HepG2 (cell line): ENCODE data around the gene C20orf202. TPM values are rescaled to one million over a fixed set of nuclear protein-coding genes. Genes with fewer than 3 reads are reported as not detected.

Experiments used
- CSRNP2 ChIP-seq: sonication (generic); formaldehyde crosslinking; conservative IDR thresholded peaks from 2 replicates; pipeline ENCODE4 v1.8.0; 2022; ENCODE audit warnings: low read depth, missing genetic modification reagents
- FOXC1 ChIP-seq: sonication (generic); formaldehyde crosslinking; IDR thresholded peaks from 2 replicates; pipeline ENCODE4 v1.8.0; 2022; ENCODE audit warnings: mild to moderate bottlenecking, missing genetic modification reagents, borderline replicate concordance
- PBX3 ChIP-seq: sonication (generic); formaldehyde crosslinking; IDR thresholded peaks from 2 replicates; pipeline ENCODE4 v1.8.1; 2023; ENCODE audit warnings: missing genetic modification reagents, inconsistent platforms, borderline replicate concordance
- PRPF4 ChIP-seq: fragments of 200-400 bp; formaldehyde crosslinking; IDR thresholded peaks from 2 replicates; pipeline ENCODE4 v1.6.1; 2016; ENCODE audit warnings: low read length, low read depth; ENCODE audit not compliant: poor library complexity, severe bottlenecking
- REXO4 ChIP-seq: sonication (generic); formaldehyde crosslinking; IDR thresholded peaks from 2 replicates; pipeline ENCODE4 v1.8.0; 2022; ENCODE audit warnings: missing genetic modification reagents, mild to moderate bottlenecking, borderline replicate concordance
- SSRP1 ChIP-seq: IDR thresholded peaks from 2 replicates; pipeline ENCODE4 v1.6.1; 2016; ENCODE audit warnings: control low read depth
- THAP11 ChIP-seq: IDR thresholded peaks from 2 replicates; pipeline ENCODE4 v1.6.1; 2016; ENCODE audit warnings: missing biosample characterization, missing genetic modification reagents
- ZBTB1 ChIP-seq: sonication (generic); formaldehyde crosslinking; IDR thresholded peaks from 2 replicates; pipeline ENCODE4 v1.4.0; 2020; ENCODE audit warnings: missing genetic modification reagents, borderline replicate concordance
- ZBTB7A ChIP-seq: sonication (generic); formaldehyde crosslinking; IDR thresholded peaks from 2 replicates; pipeline ENCODE4 v1.8.0; 2022; ENCODE audit warnings: mild to moderate bottlenecking, missing genetic modification reagents
- ZFP36L1 ChIP-seq: sonication (generic); formaldehyde crosslinking; IDR thresholded peaks from 2 replicates; pipeline ENCODE4 v1.8.0; 2022; ENCODE audit warnings: mild to moderate bottlenecking, missing genetic modification reagents, moderate library complexity
- ZNF615 ChIP-seq: sonication (generic); formaldehyde crosslinking; IDR thresholded peaks from 2 replicates; pipeline ENCODE4 v1.5.0; 2020; ENCODE audit warnings: mild to moderate bottlenecking, missing genetic modification reagents, borderline replicate concordance
- ZNF772 ChIP-seq: sonication (generic); formaldehyde crosslinking; IDR thresholded peaks from 2 replicates; pipeline ENCODE4 v1.5.0; 2020; ENCODE audit warnings: mild to moderate bottlenecking, missing genetic modification reagents
- polyA plus RNA-seq, 8 experiments: library from polyadenylated mRNA; depleted of rRNA in 3 of 8; stranded (reverse) in 7 of 8; unstranded in 1 of 8; fragments of >200 nt; fragmentation: Illumina TruSeq in 4 of 8; extraction: Trizol in 4 of 8; gene quantifications; 2 replicates each; pipeline versions ENCODE4 v1.2.1 to v1.2.3, GENCODE V29; 2011 to 2016; ENCODE audit warnings: low read depth in 4 of 8, missing spikeins in 1 of 8, mixed read lengths in 1 of 8; ENCODE audit not compliant: insufficient read depth in 1 of 8
- total RNA-seq, 5 experiments: library from RNA; depleted of rRNA; stranded (reverse); fragments of >200 nt; fragmentation: Illumina TruSeq; extraction: Trizol; gene quantifications; 2 replicates each; pipeline ENCODE4 v1.2.3, GENCODE V29; 2016; ENCODE audit warnings: low read depth in 1 of 5
- TF ChIP-seq, protein P1 (sequence below): IDR thresholded peaks from 2 replicates; pipeline ENCODE4 v1.6.1; 2016; ENCODE audit warnings: low read depth, missing genetic modification reagents, missing compliant biosample characterization
- TF ChIP-seq, protein P2 (sequence below): sonication (generic); formaldehyde crosslinking; IDR thresholded peaks from 2 replicates; pipeline ENCODE4 v1.5.1; 2020; ENCODE audit warnings: missing genetic modification reagents, mild to moderate bottlenecking, borderline replicate concordance
- TF ChIP-seq, protein P3 (sequence below): sonication (generic); formaldehyde crosslinking; IDR thresholded peaks from 2 replicates; pipeline ENCODE4 v1.4.0; 2020; ENCODE audit warnings: mild to moderate bottlenecking, missing genetic modification reagents

The C20orf202 gene
- total and polyA plus RNA-seq, 2 of the 13 experiments (the other 11 are each of a cell fraction or from before 2014, with no cell fraction given) = 0.20 to 1.2 TPM

DNA sequence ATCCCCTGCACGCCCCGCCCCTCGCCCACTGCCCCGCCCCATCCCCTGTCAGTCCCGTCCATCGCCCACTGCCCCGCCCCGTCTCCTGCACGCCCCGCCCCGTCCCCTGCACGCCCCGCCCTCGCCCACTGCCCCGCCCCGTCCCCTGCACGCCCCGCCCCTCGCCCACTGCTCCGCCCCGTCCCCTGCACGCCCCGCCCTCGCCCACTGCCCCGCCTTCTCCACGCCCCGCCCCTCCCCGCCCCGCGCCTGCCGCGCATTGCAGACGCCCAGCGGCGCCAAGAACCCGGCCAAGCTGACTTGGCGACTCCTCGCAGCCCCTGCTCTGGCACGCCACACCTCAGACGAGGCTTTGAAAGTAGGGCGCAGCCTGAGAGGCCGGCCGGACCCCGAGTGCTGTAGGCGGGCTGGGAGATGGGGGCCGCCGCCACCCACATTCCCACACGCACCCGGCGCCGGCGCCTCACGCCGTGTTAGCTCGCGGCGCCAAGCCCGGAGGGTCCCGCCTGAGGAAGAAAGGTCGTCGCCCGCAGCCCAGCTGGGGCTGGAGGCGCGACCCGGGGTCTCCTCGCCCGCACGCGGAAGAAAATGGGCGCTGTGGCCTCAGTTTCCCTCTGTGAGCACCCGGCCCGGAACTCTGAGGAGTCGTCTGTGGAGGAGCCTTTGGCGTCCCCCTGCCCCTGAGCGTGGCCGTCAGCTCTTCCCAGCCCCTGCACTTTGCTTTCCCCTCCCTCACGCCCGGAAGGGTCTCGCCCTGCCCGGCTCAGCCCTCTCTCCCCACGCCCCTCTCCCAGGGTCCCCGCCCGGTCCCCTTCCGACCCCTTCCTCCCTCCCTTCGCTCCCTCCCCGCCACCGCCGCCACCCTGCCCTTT, 22.8 kb downstream of the C20orf202 start, which contains the start of gene RAD21L1 (continued):
- no peak; the same call in 1 of the 2 replicates for TF ChIP-seq PBX3 (CRISPR knock-in tag)
- TF ChIP-seq ZBTB7A (CRISPR knock-in tag) = peak; percentile 65; the same call in 1 of the 2 replicates
- TF ChIP-seq, protein P1, sequence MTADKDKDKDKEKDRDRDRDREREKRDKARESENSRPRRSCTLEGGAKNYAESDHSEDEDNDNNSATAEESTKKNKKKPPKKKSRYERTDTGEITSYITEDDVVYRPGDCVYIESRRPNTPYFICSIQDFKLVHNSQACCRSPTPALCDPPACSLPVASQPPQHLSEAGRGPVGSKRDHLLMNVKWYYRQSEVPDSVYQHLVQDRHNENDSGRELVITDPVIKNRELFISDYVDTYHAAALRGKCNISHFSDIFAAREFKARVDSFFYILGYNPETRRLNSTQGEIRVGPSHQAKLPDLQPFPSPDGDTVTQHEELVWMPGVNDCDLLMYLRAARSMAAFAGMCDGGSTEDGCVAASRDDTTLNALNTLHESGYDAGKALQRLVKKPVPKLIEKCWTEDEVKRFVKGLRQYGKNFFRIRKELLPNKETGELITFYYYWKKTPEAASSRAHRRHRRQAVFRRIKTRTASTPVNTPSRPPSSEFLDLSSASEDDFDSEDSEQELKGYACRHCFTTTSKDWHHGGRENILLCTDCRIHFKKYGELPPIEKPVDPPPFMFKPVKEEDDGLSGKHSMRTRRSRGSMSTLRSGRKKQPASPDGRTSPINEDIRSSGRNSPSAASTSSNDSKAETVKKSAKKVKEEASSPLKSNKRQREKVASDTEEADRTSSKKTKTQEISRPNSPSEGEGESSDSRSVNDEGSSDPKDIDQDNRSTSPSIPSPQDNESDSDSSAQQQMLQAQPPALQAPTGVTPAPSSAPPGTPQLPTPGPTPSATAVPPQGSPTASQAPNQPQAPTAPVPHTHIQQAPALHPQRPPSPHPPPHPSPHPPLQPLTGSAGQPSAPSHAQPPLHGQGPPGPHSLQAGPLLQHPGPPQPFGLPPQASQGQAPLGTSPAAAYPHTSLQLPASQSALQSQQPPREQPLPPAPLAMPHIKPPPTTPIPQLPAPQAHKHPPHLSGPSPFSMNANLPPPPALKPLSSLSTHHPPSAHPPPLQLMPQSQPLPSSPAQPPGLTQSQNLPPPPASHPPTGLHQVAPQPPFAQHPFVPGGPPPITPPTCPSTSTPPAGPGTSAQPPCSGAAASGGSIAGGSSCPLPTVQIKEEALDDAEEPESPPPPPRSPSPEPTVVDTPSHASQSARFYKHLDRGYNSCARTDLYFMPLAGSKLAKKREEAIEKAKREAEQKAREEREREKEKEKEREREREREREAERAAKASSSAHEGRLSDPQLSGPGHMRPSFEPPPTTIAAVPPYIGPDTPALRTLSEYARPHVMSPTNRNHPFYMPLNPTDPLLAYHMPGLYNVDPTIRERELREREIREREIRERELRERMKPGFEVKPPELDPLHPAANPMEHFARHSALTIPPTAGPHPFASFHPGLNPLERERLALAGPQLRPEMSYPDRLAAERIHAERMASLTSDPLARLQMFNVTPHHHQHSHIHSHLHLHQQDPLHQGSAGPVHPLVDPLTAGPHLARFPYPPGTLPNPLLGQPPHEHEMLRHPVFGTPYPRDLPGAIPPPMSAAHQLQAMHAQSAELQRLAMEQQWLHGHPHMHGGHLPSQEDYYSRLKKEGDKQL = no peak
- TF ChIP-seq, protein P2, sequence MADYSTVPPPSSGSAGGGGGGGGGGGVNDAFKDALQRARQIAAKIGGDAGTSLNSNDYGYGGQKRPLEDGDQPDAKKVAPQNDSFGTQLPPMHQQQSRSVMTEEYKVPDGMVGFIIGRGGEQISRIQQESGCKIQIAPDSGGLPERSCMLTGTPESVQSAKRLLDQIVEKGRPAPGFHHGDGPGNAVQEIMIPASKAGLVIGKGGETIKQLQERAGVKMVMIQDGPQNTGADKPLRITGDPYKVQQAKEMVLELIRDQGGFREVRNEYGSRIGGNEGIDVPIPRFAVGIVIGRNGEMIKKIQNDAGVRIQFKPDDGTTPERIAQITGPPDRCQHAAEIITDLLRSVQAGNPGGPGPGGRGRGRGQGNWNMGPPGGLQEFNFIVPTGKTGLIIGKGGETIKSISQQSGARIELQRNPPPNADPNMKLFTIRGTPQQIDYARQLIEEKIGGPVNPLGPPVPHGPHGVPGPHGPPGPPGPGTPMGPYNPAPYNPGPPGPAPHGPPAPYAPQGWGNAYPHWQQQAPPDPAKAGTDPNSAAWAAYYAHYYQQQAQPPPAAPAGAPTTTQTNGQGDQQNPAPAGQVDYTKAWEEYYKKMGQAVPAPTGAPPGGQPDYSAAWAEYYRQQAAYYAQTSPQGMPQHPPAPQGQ = no peak
- TF ChIP-seq CSRNP2 (CRISPR knock-in tag) = no peak
- no peak for TF ChIP-seq SSRP1
- TF ChIP-seq THAP11 (CRISPR knock-in tag) = no peak
- no peak for TF ChIP-seq ZFP36L1 (CRISPR knock-in tag)
- TF ChIP-seq FOXC1 (CRISPR knock-in tag) = peak; percentile 86
- TF ChIP-seq ZNF772 = peak; percentile 43; the same call in 1 of the 2 replicates
- TF ChIP-seq ZBTB1 (CRISPR knock-in tag) = no peak
- TF ChIP-seq REXO4 = no peak
- TF ChIP-seq ZNF615 (CRISPR knock-in tag) = no peak
- TF ChIP-seq, protein P3, sequence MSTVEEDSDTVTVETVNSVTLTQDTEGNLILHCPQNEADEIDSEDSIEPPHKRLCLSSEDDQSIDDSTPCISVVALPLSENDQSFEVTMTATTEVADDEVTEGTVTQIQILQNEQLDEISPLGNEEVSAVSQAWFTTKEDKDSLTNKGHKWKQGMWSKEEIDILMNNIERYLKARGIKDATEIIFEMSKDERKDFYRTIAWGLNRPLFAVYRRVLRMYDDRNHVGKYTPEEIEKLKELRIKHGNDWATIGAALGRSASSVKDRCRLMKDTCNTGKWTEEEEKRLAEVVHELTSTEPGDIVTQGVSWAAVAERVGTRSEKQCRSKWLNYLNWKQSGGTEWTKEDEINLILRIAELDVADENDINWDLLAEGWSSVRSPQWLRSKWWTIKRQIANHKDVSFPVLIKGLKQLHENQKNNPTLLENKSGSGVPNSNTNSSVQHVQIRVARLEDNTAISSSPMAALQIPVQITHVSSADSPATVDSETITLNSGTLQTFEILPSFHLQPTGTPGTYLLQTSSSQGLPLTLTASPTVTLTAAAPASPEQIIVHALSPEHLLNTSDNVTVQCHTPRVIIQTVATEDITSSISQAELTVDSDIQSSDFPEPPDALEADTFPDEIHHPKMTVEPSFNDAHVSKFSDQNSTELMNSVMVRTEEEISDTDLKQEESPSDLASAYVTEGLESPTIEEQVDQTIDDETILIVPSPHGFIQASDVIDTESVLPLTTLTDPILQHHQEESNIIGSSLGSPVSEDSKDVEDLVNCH (CRISPR knock-in tag) = no peak
- no peak for TF ChIP-seq PRPF4
